ENCODE results near the gene CTCF.

DNA sequence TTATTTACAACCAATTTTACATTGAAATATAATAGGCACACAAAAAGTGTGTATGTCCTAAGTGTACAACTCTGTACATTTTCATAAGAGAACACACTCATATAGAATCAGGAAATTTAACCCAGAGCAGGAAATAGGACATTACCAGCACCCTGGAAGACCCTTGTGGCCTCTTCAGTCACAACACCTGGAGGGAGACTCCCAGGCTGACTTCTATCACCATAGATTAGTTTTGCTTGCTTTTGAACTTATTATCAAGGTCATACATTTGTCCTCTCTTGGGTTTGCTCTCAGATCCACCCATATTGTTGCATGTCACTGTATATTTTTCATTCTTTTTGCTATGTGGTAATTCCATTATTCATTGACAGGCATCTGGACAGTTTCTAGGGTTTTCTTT, 27.9 kb upstream of the CTCF start:
- TF ChIP-seq, protein P1, sequence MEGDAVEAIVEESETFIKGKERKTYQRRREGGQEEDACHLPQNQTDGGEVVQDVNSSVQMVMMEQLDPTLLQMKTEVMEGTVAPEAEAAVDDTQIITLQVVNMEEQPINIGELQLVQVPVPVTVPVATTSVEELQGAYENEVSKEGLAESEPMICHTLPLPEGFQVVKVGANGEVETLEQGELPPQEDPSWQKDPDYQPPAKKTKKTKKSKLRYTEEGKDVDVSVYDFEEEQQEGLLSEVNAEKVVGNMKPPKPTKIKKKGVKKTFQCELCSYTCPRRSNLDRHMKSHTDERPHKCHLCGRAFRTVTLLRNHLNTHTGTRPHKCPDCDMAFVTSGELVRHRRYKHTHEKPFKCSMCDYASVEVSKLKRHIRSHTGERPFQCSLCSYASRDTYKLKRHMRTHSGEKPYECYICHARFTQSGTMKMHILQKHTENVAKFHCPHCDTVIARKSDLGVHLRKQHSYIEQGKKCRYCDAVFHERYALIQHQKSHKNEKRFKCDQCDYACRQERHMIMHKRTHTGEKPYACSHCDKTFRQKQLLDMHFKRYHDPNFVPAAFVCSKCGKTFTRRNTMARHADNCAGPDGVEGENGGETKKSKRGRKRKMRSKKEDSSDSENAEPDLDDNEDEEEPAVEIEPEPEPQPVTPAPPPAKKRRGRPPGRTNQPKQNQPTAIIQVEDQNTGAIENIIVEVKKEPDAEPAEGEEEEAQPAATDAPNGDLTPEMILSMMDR (conservative IDR thresholded peaks at IDR 0.05; ENCODE audit: low read length), result 0 out of 2 replicates have a peak, but pooled peaks have one; percentile 22
- no peak for TF ChIP-seq EZH2phosphoT487 (IDR thresholded peaks at IDR 0.05; ENCODE audit: borderline replicate concordance)
